HFF-Myc (cell line): ENCODE results near the gene UNC50.

Source experiments
- DNase-seq: peaks from one replicate; pipeline ENCODE4 v3.0.0-alpha.2; 2011; ENCODE audit warnings: low read depth; ENCODE audit errors: extremely low read depth
- H3K4me3 ChIP-seq: replicated peaks from 2 replicates; pipeline ENCODE4 v1.5.1; 2011; ENCODE audit warnings: low read depth, mild to moderate bottlenecking, control low read depth, low read length
- TF ChIP-seq, protein P1 (sequence below): IDR thresholded peaks from 2 replicates; pipeline ENCODE4 v1.5.1; 2012; ENCODE audit warnings: mild to moderate bottlenecking, low read depth, low read length, control low read depth; ENCODE audit errors: missing control alignments

Gene UNC50

GRCh38 chr2:98607104-98607503 is 1.3 kb upstream of the UNC50 start:
- TF ChIP-seq, protein P1, sequence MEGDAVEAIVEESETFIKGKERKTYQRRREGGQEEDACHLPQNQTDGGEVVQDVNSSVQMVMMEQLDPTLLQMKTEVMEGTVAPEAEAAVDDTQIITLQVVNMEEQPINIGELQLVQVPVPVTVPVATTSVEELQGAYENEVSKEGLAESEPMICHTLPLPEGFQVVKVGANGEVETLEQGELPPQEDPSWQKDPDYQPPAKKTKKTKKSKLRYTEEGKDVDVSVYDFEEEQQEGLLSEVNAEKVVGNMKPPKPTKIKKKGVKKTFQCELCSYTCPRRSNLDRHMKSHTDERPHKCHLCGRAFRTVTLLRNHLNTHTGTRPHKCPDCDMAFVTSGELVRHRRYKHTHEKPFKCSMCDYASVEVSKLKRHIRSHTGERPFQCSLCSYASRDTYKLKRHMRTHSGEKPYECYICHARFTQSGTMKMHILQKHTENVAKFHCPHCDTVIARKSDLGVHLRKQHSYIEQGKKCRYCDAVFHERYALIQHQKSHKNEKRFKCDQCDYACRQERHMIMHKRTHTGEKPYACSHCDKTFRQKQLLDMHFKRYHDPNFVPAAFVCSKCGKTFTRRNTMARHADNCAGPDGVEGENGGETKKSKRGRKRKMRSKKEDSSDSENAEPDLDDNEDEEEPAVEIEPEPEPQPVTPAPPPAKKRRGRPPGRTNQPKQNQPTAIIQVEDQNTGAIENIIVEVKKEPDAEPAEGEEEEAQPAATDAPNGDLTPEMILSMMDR, result no peak
- no peak for DNase-seq
- peak overlapping the region; percentile 78 for H3K4me3 ChIP-seq

DNA sequence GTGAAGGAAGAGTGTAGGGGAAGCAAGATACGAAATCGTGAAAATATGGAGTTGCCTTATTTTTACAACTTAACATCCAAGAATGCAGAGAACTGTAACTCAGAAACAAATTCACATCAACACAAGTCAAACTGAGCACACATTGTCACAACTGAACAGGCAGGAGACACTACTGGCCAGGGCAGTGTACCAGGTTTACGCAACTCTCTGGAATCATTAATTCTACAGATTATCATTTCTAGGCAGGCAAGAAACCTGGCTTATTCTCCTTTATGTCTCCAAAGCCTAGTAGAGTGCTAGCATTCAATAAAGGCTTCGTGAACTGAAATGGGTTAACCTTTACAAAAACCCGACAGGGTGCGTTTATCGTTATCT is 661 bp upstream of the UNC50 start:
- no peak for DNase-seq
- H3K4me3 ChIP-seq, result peak overlapping the region; percentile 78
- TF ChIP-seq, protein P1, result no peak

DNA sequence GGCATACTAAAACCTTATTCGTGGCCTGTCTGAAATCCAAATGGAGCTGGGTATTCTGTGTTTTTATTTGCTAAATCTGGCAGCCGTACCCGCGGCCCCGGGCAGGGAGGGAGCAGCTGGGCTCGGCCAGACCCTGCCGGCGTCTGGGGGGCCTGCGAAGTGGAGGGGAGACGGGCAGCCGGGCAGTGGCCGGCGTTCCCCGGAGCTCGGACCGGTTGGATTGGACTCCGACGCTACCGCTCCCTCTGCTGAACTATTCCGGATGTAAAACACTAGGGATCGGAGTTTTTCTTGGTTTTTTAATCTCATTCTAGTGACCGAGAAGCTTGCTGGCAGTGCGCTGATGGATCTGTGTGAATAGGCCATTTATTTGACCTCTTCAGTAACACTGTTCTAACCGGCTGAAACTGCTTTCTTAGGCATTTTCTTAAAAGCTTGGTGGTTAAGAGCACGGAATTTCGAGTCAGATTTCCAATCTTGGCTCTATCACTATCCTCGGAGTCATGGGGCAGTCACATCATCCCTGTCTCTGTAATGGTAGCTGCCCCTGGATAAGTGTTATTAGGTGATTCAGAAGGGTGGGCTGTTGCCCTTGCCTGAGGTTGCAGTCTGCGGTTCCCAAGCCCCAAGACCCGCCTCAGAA is 694 bp downstream of the UNC50 start:
- no peak for DNase-seq
- TF ChIP-seq, protein P1, result no peak
- peak overlapping the region; percentile 78 for H3K4me3 ChIP-seq

DNA sequence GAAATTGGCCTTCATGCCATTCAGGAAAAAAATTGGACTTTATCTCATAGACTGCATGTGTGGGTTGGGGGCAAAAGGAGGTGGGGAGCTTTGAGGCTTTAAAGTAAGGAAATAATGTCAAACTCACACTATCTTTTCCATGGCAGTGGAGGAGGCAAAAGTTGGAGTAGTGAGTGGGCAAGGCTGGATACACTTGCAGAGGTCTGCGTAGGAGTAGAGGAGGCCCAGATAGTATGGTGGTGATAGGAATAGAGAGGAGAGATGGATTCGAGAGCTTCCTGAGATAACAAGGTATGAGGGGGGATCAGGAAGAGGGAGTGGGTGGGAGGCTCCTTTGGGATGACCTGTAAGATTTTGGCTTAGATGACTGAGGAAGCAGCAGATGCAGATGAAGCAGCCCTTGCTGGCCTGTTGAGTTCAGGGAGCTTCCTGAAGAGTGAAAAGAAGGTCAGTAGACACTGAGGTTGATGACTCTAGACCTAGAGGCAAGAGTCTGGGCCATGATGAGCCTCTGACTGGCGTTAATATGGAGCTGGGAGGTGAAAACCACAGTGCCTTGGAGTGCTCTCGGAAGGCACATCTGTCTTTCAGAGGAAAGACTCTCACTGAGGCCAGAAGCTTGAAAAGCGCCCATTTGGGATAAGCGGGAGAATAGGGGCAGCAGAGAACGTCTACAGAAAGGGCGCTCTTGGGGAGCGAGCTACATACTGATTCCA is 5.8 kb downstream of the UNC50 start:
- TF ChIP-seq, protein P1, result no peak
- no peak for DNase-seq
- H3K4me3 ChIP-seq, result no peak overlapping the region

DNA sequence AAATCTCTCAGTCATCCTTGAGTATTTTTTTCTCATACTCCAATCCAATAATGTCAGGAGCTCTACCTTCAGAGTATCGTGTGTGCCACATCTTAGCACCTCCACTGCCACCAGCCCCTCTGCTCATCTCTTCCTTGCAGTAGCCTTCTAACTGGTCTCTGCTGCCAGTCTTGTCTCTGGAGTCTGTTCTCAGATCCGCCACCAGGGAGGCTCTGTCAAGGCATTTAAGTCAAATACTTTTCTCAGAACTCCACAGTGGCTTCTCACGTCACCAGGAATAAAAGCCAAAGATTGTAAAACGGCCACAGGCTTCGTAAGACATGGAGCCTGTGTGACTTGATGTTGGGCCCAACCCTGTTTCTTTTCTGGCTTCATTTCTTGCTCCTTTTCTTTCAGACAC is 7.1 kb downstream of the UNC50 start:
- TF ChIP-seq, protein P1, result no peak
- DNase-seq, result no peak

GRCh38 chr2:98617149-98617548 is 8.8 kb downstream of the UNC50 start:
- TF ChIP-seq, protein P1, result no peak
- no peak for DNase-seq

More for the DNA sequence above, 7.1 kb downstream of the UNC50 start:
- no peak overlapping the region for H3K4me3 ChIP-seq

GRCh38 chr2:98623657-98624056 is 15.3 kb downstream of the UNC50 start:
- TF ChIP-seq, protein P1, result no peak
- DNase-seq, result no peak
- H3K4me3 ChIP-seq, result no peak overlapping the region

More at GRCh38 chr2:98617149-98617548, 8.8 kb downstream of the UNC50 start:
- H3K4me3 ChIP-seq, result no peak overlapping the region
